Measurements from ENCODE around the gene WDR73.
A peak's percentile ranks its signal among the peaks of the same experiment; 100 is the strongest.
"Not testable (repeated sequence)": the region's sequence is repeated elsewhere in the genome, so short reads cannot be mapped to it uniquely, and the experiment has no call there.

The WDR73 gene

GRCh38 chr15:84656972-84657371 is 2.9 kb upstream of the WDR73 start:
- Histone ChIP-seq H3K27me3 (ENCODE audit: low read depth, low read length) (no peaks in the 10 kb centered on the region), H3K9me3 (ENCODE audit: control insufficient read depth in 1 of 2, low read length in 2 of 2) (no peaks in the 10 kb centered on the region), H3K36me3 (ENCODE audit: control insufficient read depth in 1 of 2, insufficient read depth in 2 of 2, low read length in 2 of 2) (no peaks in the 10 kb centered on the region), H3K4me3 (ENCODE audit: low read depth in 1 of 2, low read length in 2 of 2) (no peak overlapping the region), H3K4me1 (ENCODE audit: control insufficient read depth in 1 of 2, insufficient read depth in 2 of 2, low read length in 2 of 2) (peaks cover 5 to 31% of the 10 kb centered on the region in 2 donors), H3K27ac (ENCODE audit: low read length) (no peak overlapping the region)

DNA sequence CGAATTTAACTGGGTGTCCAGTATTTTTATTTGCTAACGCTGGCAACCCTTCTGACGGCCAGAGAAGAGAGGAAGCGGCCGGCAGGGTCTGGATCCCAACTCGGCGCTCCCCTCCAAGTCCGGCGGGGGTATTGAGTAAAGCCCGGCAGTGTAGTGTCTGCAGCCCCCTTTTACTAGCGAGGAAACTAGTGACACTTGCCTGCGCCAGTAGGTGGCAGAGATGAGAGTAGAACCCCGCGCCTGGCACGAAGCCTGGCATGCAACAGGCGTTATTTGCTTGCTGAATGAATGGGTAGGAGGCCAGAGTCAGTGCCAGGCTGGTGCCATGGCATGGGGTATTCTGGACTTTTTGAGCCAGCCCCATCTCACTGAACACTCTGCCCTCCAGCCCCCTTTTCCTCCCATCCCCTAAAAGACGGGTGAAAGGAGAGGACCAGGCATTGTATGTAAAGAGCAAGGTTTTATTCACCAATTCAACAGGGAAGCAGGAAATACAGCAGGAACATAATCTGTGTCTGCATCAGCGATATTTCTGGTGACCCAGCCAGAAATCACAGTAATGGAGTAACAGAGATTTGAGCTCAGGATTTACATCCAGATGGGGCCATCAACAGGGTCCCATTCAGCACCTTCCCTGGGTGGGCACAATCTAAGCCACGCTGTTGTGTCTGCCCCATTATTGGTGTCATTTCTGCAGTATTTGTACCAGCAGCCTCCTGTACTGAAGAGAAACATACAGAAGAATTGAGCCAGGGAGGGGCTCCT is 788 bp upstream of the WDR73 start:
- Histone ChIP-seq H3K27ac (ENCODE audit: low read length) (peak overlapping the region; percentile 91), H3K4me3 (ENCODE audit: low read depth in 1 of 2, low read length in 2 of 2) (peak overlapping the region; percentile 89 to 96), H3K36me3 (ENCODE audit: control insufficient read depth in 1 of 2, insufficient read depth in 2 of 2, low read length in 2 of 2) (peaks cover 5 to 7% of the 10 kb centered on the region in 2 donors), H3K4me1 (ENCODE audit: control insufficient read depth in 1 of 2, insufficient read depth in 2 of 2, low read length in 2 of 2) (peaks cover 5 to 33% of the 10 kb centered on the region in 2 donors), H3K27me3 (ENCODE audit: low read depth, low read length) (no peaks in the 10 kb centered on the region), H3K9me3 (ENCODE audit: control insufficient read depth in 1 of 2, low read length in 2 of 2) (no peaks in the 10 kb centered on the region)

DNA sequence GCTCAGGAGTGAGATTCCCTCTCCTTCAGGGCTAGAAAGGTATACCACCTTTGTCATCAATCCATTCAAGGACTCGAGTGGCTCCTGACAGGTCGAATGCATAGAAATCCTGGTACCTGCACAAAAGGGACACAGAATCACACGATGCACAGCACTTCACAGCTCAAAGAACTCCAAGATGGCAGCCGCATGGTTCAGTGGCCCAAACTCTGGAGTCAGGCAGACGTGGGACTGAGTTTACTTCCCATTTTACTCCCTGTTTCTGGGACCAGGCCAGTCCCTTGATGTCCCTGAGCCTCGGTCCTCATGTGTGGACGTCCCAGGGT is 536 bp downstream of the WDR73 start:
- Histone ChIP-seq H3K9me3 (ENCODE audit: control insufficient read depth in 1 of 2, low read length in 2 of 2) (no peaks in the 10 kb centered on the region), H3K4me1 (ENCODE audit: control insufficient read depth in 1 of 2, insufficient read depth in 2 of 2, low read length in 2 of 2) (peaks cover 5 to 33% of the 10 kb centered on the region in 2 donors), H3K4me3 (ENCODE audit: low read depth in 1 of 2, low read length in 2 of 2) (peak overlapping the region; percentile 89 to 96), H3K36me3 (ENCODE audit: control insufficient read depth in 1 of 2, insufficient read depth in 2 of 2, low read length in 2 of 2) (peaks cover 12 to 16% of the 10 kb centered on the region in 2 donors), H3K27me3 (ENCODE audit: low read depth, low read length) (no peaks in the 10 kb centered on the region), H3K27ac (ENCODE audit: low read length) (peak overlapping the region; percentile 91)

DNA sequence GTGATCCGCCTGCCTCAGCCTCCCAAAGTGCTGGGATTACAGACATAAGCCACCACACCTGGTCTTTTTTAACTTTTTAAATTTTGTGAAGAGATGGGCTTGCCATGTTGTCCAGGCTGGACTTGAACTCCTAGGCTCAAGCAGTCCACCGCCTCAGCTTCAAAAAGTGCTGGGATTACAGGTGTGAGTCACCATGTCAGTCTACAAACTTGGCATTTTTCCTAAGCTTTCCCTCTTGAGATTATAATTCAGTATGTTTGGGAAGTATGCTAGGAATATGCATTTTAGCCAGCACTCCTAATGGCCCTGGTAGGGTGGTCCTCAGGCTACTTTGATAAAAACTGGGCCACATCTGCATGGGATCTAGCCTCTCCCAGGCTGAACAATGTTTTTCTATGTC is 4.4 kb downstream of the WDR73 start:
- peaks cover 0 to 22% of the 10 kb centered on the region in 2 donors for H3K4me1 ChIP-seq (ENCODE audit: control insufficient read depth in 1 of 2, insufficient read depth in 2 of 2, low read length in 2 of 2)
- no peaks in the 10 kb centered on the region for H3K27me3 ChIP-seq (ENCODE audit: low read depth, low read length)
- H3K27ac ChIP-seq (ENCODE audit: low read length), result no peak overlapping the region
- no peak overlapping the region for H3K4me3 ChIP-seq (ENCODE audit: low read depth in 1 of 2, low read length in 2 of 2)
- H3K36me3 ChIP-seq (ENCODE audit: control insufficient read depth in 1 of 2, insufficient read depth in 2 of 2, low read length in 2 of 2), result peaks cover 40 to 51% of the 10 kb centered on the region in 2 donors
- no peaks in the 10 kb centered on the region for H3K9me3 ChIP-seq (ENCODE audit: control insufficient read depth in 1 of 2, low read length in 2 of 2)

DNA sequence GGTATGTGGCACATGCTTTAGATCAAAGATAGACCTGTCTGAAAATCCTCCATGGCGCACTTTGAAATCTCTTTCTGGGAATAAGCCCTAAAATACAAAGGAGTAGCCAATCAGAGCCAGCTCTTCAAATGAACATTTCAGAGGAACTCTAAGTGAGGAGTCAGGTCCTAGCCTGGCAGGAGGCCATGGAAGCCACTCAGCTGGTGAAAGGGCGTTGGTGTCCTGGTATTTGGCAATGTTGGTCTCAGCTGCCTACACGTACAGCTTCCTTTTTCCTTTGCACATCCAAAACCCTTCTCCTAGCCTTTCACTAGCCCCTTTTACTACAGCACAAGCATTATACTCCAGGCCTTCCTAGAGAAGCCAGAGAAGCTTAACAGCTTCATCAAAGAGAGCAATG is 5.5 kb downstream of the WDR73 start:
- H3K27ac ChIP-seq (ENCODE audit: low read length), result no peak overlapping the region
- no peak overlapping the region for H3K4me3 ChIP-seq (ENCODE audit: low read depth in 1 of 2, low read length in 2 of 2)
- H3K36me3 ChIP-seq (ENCODE audit: control insufficient read depth in 1 of 2, insufficient read depth in 2 of 2, low read length in 2 of 2), result peaks cover 46 to 57% of the 10 kb centered on the region in 2 donors

GRCh38 chr15:84647726-84648125 is 6.4 kb downstream of the WDR73 start:
- Histone ChIP-seq H3K4me1 (ENCODE audit: control insufficient read depth in 1 of 2, insufficient read depth in 2 of 2, low read length in 2 of 2) (peaks cover 0 to 10% of the 10 kb centered on the region in 2 donors), H3K27ac (ENCODE audit: low read length) (no peak overlapping the region), H3K27me3 (ENCODE audit: low read depth, low read length) (no peaks in the 10 kb centered on the region), H3K36me3 (ENCODE audit: control insufficient read depth in 1 of 2, insufficient read depth in 2 of 2, low read length in 2 of 2) (peaks cover 53 to 64% of the 10 kb centered on the region in 2 donors), H3K9me3 (ENCODE audit: control insufficient read depth in 1 of 2, low read length in 2 of 2) (no peaks in the 10 kb centered on the region), H3K4me3 (ENCODE audit: low read depth in 1 of 2, low read length in 2 of 2) (no peak overlapping the region)

More for the DNA sequence above, 5.5 kb downstream of the WDR73 start:
- no peaks in the 10 kb centered on the region for H3K9me3 ChIP-seq (ENCODE audit: control insufficient read depth in 1 of 2, low read length in 2 of 2)
- no peaks in the 10 kb centered on the region for H3K27me3 ChIP-seq (ENCODE audit: low read depth, low read length)
- peaks cover 0 to 18% of the 10 kb centered on the region in 2 donors for H3K4me1 ChIP-seq (ENCODE audit: control insufficient read depth in 1 of 2, insufficient read depth in 2 of 2, low read length in 2 of 2)

GRCh38 chr15:84645997-84646396 is 8.1 kb downstream of the WDR73 start:
- no peaks in the 10 kb centered on the region for H3K27me3 ChIP-seq (ENCODE audit: low read depth, low read length)
- H3K36me3 ChIP-seq (ENCODE audit: control insufficient read depth in 1 of 2, insufficient read depth in 2 of 2, low read length in 2 of 2), result peaks cover 50 to 72% of the 10 kb centered on the region in 2 donors
- H3K4me3 ChIP-seq (ENCODE audit: low read depth in 1 of 2, low read length in 2 of 2), result no peak overlapping the region
- no peaks in the 10 kb centered on the region for H3K9me3 ChIP-seq (ENCODE audit: control insufficient read depth in 1 of 2, low read length in 2 of 2)
- H3K4me1 ChIP-seq (ENCODE audit: control insufficient read depth in 1 of 2, insufficient read depth in 2 of 2, low read length in 2 of 2), result no peaks in the 10 kb centered on the region
- no peak overlapping the region for H3K27ac ChIP-seq (ENCODE audit: low read length)

DNA sequence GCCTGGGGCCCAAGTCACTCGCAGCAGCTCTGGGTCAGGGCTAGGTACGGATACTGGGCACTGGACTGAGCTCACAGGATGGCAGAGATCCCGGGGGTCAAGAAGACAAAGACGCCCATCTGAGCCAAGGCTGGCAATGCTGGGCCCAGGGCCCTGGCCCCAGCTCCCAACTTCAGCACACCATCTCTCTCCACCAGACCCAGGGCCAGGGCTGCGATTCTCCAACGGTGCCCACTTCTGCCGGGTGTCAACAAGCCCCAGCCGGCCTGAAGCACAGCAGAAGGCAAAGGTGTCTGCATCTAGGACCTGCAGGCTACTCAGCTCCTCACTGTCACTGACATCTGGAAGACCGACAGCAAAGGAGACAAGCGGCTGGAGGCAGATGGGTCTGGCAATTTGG is 8.6 kb downstream of the WDR73 start:
- H3K27me3 ChIP-seq (ENCODE audit: low read depth, low read length), result no peaks in the 10 kb centered on the region
- H3K4me1 ChIP-seq (ENCODE audit: control insufficient read depth in 1 of 2, insufficient read depth in 2 of 2, low read length in 2 of 2), result no peaks in the 10 kb centered on the region
- no peaks in the 10 kb centered on the region for H3K9me3 ChIP-seq (ENCODE audit: control insufficient read depth in 1 of 2, low read length in 2 of 2)
- H3K4me3 ChIP-seq (ENCODE audit: low read depth in 1 of 2, low read length in 2 of 2), result no peak overlapping the region
- peaks cover 54 to 76% of the 10 kb centered on the region in 2 donors for H3K36me3 ChIP-seq (ENCODE audit: control insufficient read depth in 1 of 2, insufficient read depth in 2 of 2, low read length in 2 of 2)
- H3K27ac ChIP-seq (ENCODE audit: low read length), result no peak overlapping the region

GRCh38 chr15:84643838-84644237 is 10.2 kb downstream of the WDR73 start:
- Histone ChIP-seq H3K27ac (ENCODE audit: low read length) (no peak overlapping the region), H3K9me3 (ENCODE audit: control insufficient read depth in 1 of 2, low read length in 2 of 2) (no peaks in the 10 kb centered on the region), H3K27me3 (ENCODE audit: low read depth, low read length) (no peaks in the 10 kb centered on the region), H3K36me3 (ENCODE audit: control insufficient read depth in 1 of 2, insufficient read depth in 2 of 2, low read length in 2 of 2) (peaks cover 62 to 86% of the 10 kb centered on the region in 2 donors), H3K4me3 (ENCODE audit: low read depth in 1 of 2, low read length in 2 of 2) (no peak overlapping the region), H3K4me1 (ENCODE audit: control insufficient read depth in 1 of 2, insufficient read depth in 2 of 2, low read length in 2 of 2) (no peaks in the 10 kb centered on the region)

DNA sequence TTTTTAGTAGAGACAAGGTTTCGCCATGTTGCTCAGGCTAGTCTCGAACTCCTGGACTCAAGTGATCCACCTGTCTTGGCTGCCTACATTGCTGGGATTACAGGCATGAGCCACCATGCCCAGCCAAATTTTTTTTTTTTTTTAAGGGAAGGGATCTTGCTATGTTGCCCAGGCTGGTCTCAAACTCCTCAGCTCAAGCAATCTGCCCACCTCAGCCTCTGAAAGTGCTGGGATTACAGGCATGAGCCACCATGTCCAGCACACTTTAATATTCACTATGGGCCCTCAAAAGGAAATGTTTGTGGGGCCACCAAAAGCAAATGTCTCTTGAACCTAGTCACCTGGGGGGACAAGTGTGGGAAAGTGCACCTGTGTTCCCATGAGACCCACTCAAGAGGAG is 11.4 kb downstream of the WDR73 start:
- H3K9me3 ChIP-seq (ENCODE audit: control insufficient read depth in 1 of 2, low read length in 2 of 2); H3K27me3 ChIP-seq (ENCODE audit: low read depth, low read length); H3K27ac ChIP-seq (ENCODE audit: low read length); H3K4me1 ChIP-seq (ENCODE audit: control insufficient read depth in 1 of 2, insufficient read depth in 2 of 2, low read length in 2 of 2); H3K4me3 ChIP-seq (ENCODE audit: low read depth in 1 of 2, low read length in 2 of 2): not testable (repeated sequence)
- peaks cover 54 to 84% of the 10 kb centered on the region in 2 donors for H3K36me3 ChIP-seq (ENCODE audit: control insufficient read depth in 1 of 2, insufficient read depth in 2 of 2, low read length in 2 of 2)

DNA sequence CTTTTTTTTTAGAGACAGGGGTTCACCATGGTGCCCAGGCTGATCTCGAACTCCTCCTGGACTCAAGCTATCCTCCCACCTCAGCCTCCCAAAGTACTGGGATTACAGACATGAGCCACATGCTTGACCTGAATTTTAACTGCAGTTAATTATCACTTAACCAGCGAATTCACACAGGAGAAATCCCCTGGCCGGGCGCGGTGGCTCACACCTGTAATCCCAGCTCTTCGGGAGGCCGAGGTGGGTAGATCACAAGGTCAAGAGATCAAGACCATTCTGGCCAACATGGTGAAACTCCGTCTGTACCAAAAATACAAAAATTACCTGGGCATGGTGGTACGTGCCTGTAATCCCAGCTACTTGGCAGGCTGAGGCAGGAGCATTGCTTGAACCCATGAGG is 12.2 kb downstream of the WDR73 start:
- H3K4me3 ChIP-seq (ENCODE audit: low read depth in 1 of 2, low read length in 2 of 2); H3K27ac ChIP-seq (ENCODE audit: low read length); H3K27me3 ChIP-seq (ENCODE audit: low read depth, low read length); H3K4me1 ChIP-seq (ENCODE audit: control insufficient read depth in 1 of 2, insufficient read depth in 2 of 2, low read length in 2 of 2); H3K9me3 ChIP-seq (ENCODE audit: control insufficient read depth in 1 of 2, low read length in 2 of 2): not testable (repeated sequence)
- H3K36me3 ChIP-seq (ENCODE audit: control insufficient read depth in 1 of 2, insufficient read depth in 2 of 2, low read length in 2 of 2), result peaks cover 47 to 78% of the 10 kb centered on the region in 2 donors

DNA sequence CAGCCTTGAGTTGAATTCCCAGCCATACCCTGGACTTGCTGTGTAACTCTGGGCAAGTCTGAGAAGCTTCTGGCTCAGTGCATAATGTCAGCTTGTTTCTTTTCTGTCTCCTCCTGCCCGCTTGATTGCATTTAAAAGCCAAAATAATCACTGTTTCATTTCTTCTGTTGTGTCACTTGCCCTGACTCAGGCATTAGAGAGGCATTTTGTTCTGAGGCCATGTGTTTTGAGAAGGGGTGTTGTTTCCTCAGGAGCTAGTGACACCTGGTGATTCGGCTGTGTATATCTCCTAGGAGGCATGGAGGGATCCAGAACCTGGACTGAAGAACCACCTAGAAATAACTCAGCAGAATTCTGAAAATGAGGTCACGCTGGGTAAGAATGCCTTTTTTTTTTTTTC is 16.0 kb downstream of the WDR73 start:
- Histone ChIP-seq H3K27me3 (ENCODE audit: low read depth, low read length) (no peaks in the 10 kb centered on the region), H3K4me3 (ENCODE audit: low read depth in 1 of 2, low read length in 2 of 2) (no peak overlapping the region), H3K27ac (ENCODE audit: low read length) (no peak overlapping the region), H3K36me3 (ENCODE audit: control insufficient read depth in 1 of 2, insufficient read depth in 2 of 2, low read length in 2 of 2) (peaks cover 25 to 51% of the 10 kb centered on the region in 2 donors), H3K4me1 (ENCODE audit: control insufficient read depth in 1 of 2, insufficient read depth in 2 of 2, low read length in 2 of 2) (peaks cover 3 to 12% of the 10 kb centered on the region in 2 donors), H3K9me3 (ENCODE audit: control insufficient read depth in 1 of 2, low read length in 2 of 2) (no peaks in the 10 kb centered on the region)
